NOMO-1 (cell line): Measurements from ENCODE around the gene DGUOK.
"Not testable (repeated sequence)": the region's sequence is repeated elsewhere in the genome, so short reads cannot be mapped to it uniquely, and the experiment has no call there.

ENCODE experiments used
- DNase-seq, 2 experiments: peaks; one replicate each; lab custom pipeline; 2025; ENCODE audit not compliant: unreplicated experiment in 2 of 2; lab: John Stamatoyannopoulos, UW

DGUOK gene

GRCh38 chr2:73899801-73900336 lies 26.8 kb upstream of the DGUOK start:
- no peak for DNase-seq

- DNase-seq, result no peak
Measured at GRCh38 chr2:73901143-73901542, 25.5 kb upstream of the DGUOK start.

- no peak for DNase-seq
Measured at GRCh38 chr2:73902284-73902683, 24.4 kb upstream of the DGUOK start.

GRCh38 chr2:73903313-73903712 lies 23.4 kb upstream of the DGUOK start:
- DNase-seq, result no peak

- not testable (repeated sequence) for DNase-seq
Measured at GRCh38 chr2:73903949-73904613, 22.6 kb upstream of the DGUOK start.

GRCh38 chr2:73904952-73905351 lies 21.7 kb upstream of the DGUOK start:
- no peak for DNase-seq

GRCh38 chr2:73906847-73907505 lies 19.7 kb upstream of the DGUOK start:
- DNase-seq, result peak in 1 of 2 experiments; percentile 21

GRCh38 chr2:73907840-73908452 lies 18.7 kb upstream of the DGUOK start:
- no peak for DNase-seq

- DNase-seq, result no peak
Measured at GRCh38 chr2:73908689-73909652, 17.7 kb upstream of the DGUOK start.

GRCh38 chr2:73910873-73911547 lies 15.7 kb upstream of the DGUOK start:
- DNase-seq, result no peak

- DNase-seq, result no peak
Measured at GRCh38 chr2:73911548-73912208, 15.0 kb upstream of the DGUOK start.

GRCh38 chr2:73913414-73914054 lies 13.1 kb upstream of the DGUOK start:
- no peak for DNase-seq

GRCh38 chr2:73914667-73915066 lies 12.0 kb upstream of the DGUOK start:
- DNase-seq, result no peak

GRCh38 chr2:73915437-73915993 lies 11.2 kb upstream of the DGUOK start:
- no peak for DNase-seq

- DNase-seq, result no peak
Measured at GRCh38 chr2:73916666-73917065, 10.0 kb upstream of the DGUOK start.

GRCh38 chr2:73917296-73917695 lies 9.4 kb upstream of the DGUOK start:
- no peak for DNase-seq

- no peak for DNase-seq
Measured at GRCh38 chr2:73917696-73918207, 8.9 kb upstream of the DGUOK start.

GRCh38 chr2:73918856-73919255 lies 7.8 kb upstream of the DGUOK start:
- no peak for DNase-seq
